GM19452 (cell line): ENCODE data around the gene SEPTIN5.

ENCODE experiments used
- ATAC-seq: cut with Tn5 transposase; IDR thresholded peaks from one replicate; pipeline ENCODE4 v1.9.1; 2021; ENCODE audit not compliant: unreplicated experiment

The SEPTIN5 gene

DNA sequence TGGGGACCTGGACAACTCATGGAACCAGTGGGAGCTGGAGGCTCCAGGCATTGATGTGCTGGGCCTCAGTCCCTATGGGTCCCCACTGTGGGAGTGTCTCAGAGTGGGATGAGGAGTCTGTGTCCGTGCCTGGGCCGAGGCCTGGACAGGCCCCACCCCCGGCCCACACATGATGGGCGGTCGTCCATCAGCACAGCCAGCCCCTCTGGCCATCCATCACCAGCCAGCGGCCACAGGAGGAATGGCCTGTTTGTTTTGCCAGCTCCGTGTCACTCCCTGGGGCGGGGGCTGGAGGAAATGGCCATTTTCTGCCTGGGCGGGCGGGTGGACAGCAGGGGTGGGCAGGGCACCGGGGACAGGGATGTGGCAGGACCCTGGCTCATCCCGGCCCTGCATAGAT lies 33.2 kb downstream of the SEPTIN5 start:
- no peak for ATAC-seq

DNA sequence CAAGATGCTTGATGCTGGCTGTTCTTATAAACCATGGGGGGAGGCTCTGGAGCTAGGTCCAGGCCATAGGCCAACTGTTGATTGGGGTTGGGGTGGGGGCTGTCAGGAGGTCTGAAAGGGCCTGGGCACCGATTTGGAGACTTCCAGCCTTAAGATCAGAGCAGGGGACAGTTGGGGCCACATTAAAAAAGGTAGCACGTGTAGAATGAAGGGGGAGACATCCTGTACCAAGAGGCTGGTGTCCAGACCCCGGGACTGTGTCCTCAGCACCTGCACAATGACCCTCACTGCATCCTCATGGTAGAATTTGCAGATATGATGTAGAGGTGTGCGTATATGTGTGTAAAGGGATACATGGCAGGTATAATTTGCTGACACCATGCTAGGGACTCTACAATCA lies 33.8 kb downstream of the SEPTIN5 start:
- no peak for ATAC-seq

DNA sequence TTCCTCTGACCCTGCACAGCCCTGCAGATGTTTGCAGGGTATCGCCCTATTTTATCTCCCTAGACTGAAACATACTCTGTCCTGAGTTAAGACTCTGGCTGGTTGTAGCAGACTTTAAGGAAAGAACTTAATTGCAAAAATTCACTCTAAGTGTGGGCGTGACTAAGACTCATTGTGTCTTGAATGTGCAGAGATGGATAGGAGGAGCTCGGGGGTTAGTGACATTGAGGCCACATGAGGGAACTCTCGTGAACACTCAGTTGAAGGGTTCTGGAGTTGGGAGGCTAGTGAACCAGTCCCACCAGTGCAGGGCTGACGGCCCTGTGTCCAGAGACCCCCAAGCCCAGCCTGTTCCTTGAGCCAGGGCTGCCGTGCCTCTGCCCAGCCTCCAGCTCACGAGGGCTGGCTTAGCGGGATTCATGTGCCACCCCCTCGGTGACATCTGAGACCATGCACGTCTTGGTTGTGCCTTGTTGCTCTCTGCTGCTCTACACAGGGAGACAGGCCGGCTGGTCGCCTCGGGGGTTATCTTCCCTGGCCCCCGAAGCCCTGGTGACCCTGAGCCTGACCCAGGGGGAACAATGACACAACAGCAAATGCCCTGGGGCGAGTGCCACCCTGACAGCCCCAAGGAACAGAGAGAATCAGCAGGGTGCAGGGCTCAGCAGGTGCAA lies 34.8 kb downstream of the SEPTIN5 start:
- no peak for ATAC-seq

DNA sequence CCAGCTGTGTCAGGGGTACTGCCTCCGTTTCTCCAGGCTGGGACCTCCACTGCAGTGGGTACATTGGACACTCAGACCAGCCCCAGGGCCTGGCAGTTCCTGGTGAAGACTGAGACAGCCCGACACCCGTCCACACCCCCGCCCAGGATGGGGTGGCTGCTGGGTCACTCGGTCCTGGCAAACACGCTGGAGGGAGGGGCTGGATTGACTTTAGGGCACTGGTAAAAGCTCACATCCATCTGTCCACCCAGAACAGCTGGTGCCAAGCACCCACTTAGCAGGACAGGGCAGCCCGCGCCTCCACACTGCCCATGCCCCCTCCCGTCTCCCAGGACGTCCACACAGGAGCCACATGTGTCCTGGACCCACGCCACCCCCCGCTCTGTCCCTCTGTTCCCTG lies 35.6 kb downstream of the SEPTIN5 start:
- ATAC-seq = no peak

DNA sequence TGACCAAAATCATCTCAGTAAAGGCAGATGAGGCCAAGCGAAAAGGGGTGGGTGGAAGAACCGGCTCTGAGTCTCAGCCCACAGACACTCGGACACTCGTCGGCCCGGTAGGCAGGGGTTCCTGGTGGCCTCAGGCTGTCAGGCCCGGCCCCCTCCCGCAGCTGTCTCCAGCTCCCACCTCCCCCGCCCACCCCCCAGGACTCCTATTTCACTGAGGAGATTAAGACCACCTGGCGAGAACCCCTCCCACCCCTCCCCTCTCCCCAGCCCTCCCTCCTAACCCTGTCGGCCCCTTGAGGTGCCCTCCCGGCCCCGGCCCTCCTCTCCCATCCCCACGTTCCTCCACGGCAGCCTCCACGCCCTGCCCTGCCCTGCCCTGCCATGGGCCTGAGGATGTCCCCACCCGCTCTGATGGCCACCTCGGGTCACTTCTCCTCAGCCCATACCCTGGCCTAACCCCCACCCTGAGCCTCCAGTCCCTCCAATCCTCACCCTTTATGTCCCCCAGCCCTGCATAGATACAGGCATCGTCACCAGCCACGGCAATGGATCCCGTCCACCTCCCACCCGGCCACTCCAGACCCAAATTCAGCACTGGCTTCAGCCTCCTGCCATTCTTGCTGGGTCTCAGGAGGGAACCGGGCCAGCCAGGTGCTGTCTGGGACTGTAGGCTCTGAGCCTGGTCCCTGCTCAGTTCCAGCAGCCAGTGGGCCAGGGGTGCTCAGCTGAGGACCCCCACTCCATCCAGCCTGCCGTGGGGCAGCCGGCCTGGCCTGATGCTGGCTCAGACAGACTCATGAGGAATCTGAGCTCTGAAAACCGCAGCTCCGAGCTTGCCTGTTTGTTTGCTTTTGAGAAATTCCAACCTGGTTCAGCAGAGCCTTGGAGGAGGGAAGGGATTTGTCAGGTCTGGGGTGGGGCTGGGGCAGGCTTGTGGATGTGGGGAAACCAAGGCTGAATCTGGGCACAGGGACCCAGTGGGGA lies 36.5 kb downstream of the SEPTIN5 start:
- ATAC-seq = no peak

DNA sequence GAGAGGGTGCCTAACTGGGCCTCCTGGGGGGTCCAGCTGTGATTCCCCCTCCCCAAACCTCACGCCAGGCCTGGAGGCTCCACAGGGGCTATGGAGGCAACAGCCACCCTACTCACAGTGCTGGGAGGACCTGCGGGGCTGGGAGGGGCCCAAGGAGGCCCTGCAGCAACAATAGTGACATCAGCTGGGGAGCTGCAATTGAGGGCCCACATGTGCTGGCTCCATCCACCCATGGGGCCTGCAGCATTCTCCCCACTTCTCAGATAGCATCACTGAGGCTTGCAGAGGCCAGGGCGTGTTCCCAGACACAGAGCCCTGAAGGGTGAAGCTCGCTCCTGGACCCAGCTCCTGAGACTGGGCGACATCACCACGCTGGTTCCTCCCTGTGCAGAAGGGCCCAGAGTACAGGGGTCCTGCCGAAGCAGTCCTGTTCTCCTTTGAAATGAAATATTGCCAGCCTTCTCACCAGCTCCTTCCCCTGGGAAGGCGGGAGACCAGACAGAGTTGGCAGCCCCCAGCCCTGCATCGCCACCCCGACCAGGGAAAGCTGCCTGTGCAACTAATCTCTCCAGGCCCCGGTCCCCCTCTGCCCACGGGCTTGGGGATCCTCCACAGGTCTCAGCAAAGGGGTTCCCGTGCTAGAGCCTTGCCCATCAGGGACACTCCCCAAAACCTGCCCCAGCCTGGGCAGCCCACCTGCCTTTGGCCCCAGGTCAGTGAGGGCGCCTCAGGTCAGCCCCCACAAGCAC lies 37.4 kb downstream of the SEPTIN5 start:
- no peak for ATAC-seq

DNA sequence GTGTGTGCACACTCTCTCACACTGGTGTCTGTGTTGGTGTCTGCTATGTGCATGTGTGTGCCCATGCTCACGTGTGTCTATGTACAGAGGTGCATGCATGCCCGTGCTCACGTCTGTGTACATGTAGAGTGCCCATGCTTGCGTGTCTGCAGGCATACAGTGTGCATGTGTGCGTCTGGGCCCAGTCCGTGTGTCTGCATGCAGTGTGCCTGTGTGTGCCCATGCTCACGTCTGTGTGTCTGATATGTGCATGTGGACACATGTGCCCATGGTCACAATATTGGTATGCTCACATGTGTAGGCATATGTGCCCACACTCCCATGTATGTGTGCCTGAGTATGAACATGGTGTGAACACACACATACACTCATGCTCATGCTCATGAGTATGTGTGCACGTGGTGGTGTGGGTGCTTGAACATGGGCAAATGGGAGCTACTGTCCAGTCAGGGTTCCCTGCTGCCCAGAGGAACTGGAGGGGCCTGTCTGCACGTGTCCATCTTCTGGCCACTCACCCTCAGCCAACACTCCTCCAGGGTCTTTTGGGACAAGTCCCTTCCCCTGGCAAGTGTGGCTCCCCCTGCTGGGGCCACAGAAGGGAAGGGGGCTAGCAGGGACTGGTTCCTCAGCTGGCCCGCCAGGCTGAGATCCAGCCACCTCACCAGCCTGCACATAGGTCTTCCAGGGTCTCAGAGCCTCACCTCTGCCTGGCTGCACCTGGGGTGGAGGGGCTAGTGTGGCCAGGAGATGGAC lies 39.0 kb downstream of the SEPTIN5 start:
- ATAC-seq = no peak

DNA sequence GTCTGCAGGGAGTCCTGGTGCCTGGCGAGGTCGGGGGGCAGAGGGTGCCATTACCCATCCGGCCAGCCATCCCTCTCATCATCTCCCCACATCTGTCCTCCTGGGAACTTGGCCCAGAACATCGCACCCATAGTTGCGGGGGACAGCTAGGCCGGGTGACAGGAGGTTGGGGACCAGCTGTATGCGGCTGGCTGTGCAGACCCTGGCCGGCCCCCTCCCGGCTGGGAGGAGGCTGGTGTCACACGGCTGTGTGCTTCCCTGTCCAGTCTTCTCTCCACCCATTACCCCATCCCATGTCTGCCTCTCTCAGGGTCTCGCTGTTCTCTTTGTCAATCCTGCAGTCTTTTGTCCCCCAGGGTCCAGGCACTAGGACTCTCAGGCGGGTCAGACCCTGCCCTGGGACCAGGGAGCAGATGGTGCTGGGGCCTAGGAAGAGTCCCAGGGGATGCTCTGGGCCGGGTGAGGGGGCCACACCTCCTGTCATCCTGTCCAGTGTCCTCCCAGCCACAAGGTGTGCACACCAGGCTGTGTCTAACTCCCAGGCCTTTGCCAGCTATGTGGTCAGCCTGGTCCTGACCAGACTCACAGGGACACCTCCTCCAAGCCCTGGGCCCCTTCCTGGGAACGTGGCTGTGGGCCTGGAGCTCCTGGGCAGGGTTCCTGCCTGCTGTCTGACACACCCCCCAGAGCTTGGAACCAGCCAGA lies 39.8 kb downstream of the SEPTIN5 start:
- ATAC-seq = no peak

DNA sequence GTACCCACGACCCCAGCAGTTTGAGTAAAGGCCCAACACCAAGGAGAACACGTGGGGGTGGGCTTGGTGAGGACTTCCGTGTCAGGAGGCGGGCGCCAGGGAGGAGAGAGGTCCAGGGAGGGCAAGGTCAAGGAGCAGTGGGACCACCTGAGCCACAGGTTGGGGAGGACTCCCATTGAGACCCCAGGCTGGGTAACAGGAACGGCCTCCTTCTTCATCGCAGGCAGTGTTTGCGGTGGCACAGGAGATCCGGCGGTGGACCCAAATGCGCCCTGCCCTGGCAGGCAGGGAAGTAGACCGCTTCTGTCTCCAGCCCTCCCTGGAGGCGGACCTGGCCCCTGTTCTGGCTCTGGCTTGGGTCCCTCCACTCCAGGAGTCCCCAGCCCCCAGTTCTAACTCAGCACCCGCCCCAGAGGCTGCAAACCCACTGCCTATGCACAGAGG lies 40.4 kb downstream of the SEPTIN5 start:
- ATAC-seq = no peak

DNA sequence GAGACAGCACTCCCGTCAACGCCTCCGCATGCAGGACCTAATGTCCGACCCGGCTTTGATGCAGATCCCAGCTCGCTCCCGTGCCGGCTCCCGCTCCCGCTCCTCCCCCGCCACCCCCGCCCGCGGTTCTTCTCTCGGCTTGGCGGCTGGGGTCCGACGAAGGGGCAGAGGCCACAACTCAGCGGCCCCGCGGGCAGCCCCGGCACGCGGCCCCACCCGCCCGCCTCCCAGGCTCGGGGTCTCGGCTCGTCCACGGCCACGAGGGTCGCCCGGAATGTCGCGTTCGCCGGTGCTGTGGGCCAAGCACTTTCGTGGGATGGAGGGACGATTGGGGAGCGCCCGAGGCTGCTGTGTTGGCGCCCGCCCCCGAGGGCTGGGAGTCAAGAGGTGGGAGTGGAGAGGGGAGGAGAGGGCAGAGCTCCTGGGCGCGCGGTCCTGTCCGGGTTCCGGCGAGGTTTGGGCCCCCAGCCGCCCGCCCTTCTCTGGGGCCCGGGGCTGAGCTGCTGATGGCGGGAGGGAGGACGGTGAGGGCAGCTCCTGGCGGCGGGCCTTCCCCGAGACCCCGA lies 40.9 kb downstream of the SEPTIN5 start:
- no peak for ATAC-seq

DNA sequence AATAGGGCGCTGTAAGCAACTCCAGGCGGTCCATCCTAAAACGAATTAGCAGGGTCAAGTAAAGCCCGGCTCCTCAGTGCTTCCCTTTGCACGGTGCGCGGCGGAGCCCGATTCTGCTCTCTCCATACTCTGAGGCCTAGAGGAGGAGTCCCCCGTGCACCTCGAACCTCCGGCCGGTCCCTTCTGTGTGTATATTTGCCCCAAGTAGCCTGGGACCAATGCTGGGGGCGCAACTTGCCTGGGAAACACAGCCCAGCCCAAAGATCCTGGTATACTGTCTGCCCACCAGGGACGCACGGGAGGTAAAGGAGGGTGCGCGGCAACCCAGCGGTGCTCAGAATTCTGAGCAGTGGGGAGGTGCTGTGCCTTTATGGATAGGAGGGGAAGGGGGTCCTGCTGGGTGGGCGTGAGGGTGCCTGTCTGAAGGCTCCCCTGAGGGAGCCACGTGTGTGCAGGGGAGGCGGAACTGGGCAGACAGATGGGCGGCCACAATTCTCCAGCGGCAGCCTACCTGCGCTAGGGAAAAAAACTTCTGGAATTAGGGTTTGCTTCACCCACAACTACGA lies 41.5 kb downstream of the SEPTIN5 start:
- ATAC-seq = no peak

DNA sequence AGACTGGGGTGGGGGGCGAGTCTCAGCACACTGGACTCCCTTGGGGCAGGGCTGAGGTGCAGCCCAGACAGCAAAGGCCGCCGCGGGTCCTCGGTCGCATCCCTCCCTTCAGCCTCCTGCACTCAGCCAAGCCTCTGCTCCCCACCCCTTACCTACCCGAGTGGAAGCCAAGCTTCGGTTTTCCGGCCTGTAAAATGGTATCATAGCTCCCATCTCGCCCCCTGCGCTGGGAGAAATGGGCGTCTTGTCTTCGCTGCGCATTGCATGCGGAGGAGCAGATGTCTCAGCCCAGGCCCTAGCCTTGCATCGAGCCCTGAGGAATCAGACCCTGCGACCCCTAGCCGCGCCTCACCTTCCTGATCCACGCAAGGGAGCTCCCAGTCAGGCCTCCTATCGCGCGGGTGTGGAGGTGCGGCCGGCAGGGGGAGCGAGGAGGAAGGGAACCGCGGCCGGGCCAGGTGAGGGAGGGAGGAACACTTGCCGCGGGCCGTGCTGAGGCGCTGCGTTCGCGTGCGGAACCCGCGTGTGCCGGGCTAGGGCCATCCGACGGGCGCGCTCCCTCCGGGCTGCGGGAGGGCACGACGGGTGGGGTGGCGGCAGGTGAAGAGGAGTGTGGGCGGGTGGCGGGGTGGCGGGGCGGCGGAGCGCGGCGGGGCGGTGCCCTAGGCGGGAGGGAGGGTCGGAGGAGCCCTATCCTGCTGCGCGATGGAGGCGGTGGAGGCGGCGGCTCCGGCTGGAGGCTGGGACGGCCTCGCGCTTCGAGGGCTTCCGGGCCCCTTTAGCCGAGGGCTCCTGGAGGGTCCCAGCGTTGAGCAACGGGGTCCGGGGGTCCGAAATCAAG lies 42.2 kb downstream of the SEPTIN5 start:
- ATAC-seq = no peak

DNA sequence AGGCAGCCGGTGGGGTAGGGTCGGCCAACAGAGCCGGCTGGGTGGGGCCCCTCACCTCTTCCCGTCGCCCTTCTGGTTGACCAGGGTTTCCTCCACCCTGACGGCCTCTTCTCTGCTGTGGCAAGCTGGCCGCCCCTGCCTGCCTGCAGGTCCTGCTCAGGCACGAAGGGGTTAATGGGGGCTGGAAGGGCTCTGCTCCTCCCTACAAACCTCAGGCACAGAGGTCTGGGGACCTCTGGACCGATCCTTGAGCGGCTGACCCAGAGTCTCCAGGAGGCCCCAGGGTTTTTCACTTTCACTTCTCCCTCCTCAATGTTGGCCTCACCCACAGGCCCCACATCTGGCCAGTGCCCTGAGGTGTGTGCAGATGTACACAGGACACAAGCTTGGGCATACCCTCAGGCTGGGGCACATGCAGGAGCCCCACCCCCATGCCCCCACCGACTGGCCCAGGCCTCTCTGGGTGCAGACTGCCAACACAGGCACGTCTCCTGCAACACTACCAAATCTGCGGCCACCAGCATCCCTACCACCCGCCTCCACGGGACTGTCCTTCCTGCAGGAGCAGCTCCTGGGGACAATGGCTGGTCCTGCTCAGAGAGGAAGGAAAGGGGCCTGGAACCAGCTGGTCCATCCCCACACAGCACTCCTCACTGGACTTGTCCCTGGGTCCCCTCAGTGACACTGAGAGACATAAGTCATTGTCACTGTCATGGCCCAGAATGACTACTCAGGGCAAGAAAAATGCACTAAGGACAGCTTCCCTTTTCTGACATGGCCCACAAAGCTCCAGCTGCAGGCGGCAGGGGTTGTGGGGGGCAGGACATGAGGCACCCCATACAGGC lies 43.1 kb downstream of the SEPTIN5 start:
- no peak for ATAC-seq

DNA sequence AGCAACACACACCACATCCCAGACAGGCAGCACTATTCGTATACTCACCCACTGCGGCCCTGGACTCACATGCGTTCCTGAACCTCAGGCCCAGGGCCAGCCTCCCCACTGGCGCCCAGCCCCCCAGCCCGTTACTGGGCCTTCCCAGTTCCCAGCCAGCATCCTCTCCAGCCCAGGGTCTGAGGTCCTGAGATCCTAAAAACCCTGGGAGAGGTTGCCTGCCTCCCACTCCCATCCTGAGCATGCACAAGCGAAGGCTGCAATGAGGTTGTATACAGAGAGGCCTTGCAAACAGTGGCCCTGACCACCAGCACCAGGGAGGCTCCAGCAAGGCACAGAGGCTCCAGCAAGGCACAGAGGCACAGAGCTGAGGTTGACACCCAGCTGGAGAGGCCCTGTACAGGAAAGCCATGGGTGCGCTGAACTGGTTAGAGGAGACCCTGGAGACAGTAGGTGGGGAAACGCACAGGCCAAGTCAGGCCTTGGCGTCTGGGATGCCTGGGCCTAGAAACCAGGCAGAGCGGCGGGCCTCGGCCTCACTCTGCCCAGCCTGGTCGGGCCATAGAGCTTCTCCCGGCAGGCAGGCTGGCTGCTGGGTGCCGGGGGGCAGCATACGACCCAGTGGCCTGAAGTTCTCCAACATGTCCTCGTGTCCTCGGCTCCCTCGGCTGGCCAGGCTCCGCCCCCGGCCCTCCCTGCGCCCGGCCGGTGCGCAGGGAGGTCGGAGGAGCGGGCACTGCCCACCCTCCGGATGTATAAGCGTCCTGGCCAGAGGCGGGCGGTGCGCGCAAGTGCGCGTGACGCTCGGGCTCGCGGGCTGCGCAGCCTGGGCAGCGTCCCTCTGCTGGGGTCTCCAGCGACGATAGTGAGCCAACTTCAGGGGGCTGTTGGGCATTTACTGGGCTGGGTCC lies 43.9 kb downstream of the SEPTIN5 start:
- ATAC-seq = no peak

DNA sequence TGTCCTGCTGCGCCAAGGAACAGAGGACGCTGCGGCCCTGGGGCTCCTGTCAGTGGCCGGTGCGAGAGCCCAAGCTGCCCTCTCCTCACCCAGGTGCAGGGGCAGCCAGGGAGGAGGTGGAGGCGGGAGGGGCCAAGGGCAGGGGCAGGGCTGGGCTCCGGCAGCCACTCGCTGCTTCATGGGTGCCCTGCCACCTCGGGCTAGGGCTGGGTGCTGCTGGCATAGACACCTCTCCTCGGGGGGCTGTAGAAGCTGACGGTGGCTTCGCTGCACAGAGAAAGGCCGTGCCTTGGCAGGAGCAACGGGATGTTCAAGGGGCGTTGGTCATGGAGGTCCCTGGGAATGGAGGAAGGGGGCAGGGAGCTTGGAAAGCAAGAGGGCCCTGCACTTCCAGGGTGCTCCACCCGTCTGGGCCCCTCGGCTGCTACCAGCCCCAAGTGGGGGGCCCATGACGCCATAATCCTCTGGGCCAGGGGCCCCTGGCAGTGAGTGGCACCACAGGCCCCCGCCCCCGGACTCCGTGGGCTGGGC lies 44.7 kb downstream of the SEPTIN5 start:
- no peak for ATAC-seq

DNA sequence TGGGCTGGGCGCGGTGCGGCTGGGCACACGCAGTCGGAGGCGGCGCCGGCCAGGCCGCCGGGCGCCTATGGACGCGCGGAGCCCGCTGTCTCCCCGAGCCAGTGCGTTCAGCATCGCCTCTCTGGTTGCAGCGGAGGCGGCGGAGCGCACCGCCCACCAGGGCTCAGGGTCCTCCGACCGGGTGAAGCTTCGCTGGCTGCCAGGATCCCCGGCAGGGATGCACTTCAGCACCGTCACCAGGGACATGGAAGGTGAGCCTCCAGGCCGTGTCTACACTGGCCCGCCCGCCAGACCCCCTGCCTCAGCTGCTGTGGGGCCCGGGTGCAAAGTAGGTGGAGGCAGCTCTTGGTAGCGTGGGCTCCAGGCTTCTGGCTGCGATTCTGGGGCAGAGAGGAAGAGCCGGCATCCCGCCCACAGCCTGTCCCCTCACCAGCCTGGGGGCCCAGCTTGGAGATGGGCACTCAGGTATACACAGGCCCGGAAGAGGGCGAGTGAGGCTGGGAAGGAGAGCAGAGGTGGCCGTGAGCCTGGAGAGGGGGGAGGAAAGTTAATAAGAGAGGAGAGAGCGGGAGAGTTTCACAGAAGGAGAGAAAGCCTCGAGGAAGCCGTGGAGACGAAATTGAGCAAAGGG lies 45.2 kb downstream of the SEPTIN5 start:
- no peak for ATAC-seq
